ENCODE results near the gene IL18R1.

- no peak for TF ChIP-seq POLR2A (IDR thresholded peaks at IDR 0.05; ENCODE audit: low read depth, low read length)
- no peak for TF ChIP-seq CTCF (IDR thresholded peaks at IDR 0.05; ENCODE audit: extremely low read depth in 1 of 2, insufficient read depth in 1 of 2, low read depth in 1 of 2, low read length in 2 of 2)
- no peak for TF ChIP-seq POLR2AphosphoS5 (IDR thresholded peaks at IDR 0.05; ENCODE audit: insufficient read depth, low read depth, low read length)
Measured at GRCh38 chr2:102385522-102385921, 29.9 kb downstream of the IL18R1 start.

Measured in endothelial cell of umbilical vein (primary cell).